Psoas muscle (tissue), 8 donors: ENCODE results near the gene CHRD. TPM values are rescaled to one million over a fixed set of nuclear protein-coding genes. Genes with fewer than 3 reads are reported as not detected.

Experiments used
- ATAC-seq, 4 donors: fragments of 200-7000 bp; cut with Tn5 transposase; one replicate each; pipeline ENCODE4 v1.9.1; 2020; ENCODE audit warnings: moderate library complexity in 3 of 4, mild to moderate bottlenecking in 2 of 4
- DNase-seq, 2 donors: peaks; one replicate each; pipeline ENCODE4 v3.0.0-alpha.2; 2020
- H3K27ac ChIP-seq: fragments of 200-600 bp; one replicate; pipeline ENCODE4 v1.8.0; 2022
- H3K27me3 ChIP-seq, 3 donors: fragments of 200-600 bp in 1 of 3; one replicate each; pipeline versions ENCODE4 v1.6.1 to v1.8.0; 2013 to 2022; ENCODE audit warnings: low read length in 2 of 3, mild to moderate bottlenecking in 2 of 3, moderate library complexity in 1 of 3; ENCODE audit not compliant: insufficient read depth in 3 of 3
- H3K36me3 ChIP-seq, 2 donors: fragments of 200-600 bp in 1 of 2; one replicate each; pipeline versions ENCODE4 v1.6.1 to v1.8.0; 2013 to 2022; ENCODE audit warnings: low read depth in 1 of 2, mild to moderate bottlenecking in 1 of 2, moderate library complexity in 1 of 2; ENCODE audit not compliant: insufficient read depth in 1 of 2
- H3K4me1 ChIP-seq: fragments of 200-600 bp; one replicate; pipeline ENCODE4 v1.8.0; 2022
- H3K4me3 ChIP-seq: fragments of 200-600 bp; one replicate; pipeline ENCODE4 v1.8.0; 2022; ENCODE audit warnings: mild to moderate bottlenecking
- H3K9me3 ChIP-seq: fragments of 200-600 bp; one replicate; pipeline ENCODE4 v1.8.0; 2022
- WGBS, 3 donors: extraction: QIAGEN DNeasy Blood & Tissue Kit; methylation state at CpG; one replicate each; pipeline versions ENCODE4 v1.1.6 to v1.1.7; 2013; 5-methylcytosine and 5-hydroxymethylcytosine counted together
- intact Hi-C, 2 donors: fragments of 100-400 bp; cut with DNase I; formaldehyde crosslinking; loops; one replicate each; pipeline versions ENCODE4 v1.11.0 to v1.14.2; 2022
- polyA plus RNA-seq, 3 donors: library from polyadenylated mRNA; stranded (reverse); fragments of 200-250 nt; gene quantifications; one replicate each; pipeline ENCODE4 v1.2.3, GENCODE V29; 2013
- total RNA-seq, 4 donors: library from RNA; stranded (reverse); fragmentation: NEBNext Ultra II Directional in 2 of 4; extraction: Animal tissue kit (Norgen Biotek cat#: 25700) in 2 of 4; gene quantifications; one replicate each; pipeline versions ENCODE4 v1.2.1 to v1.2.4, GENCODE V29; 2021 to 2023
- TF ChIP-seq, protein P1 (sequence below): fragments of 200-600 bp; IDR thresholded peaks from one replicate; pipeline ENCODE4 v1.8.0; 2022; ENCODE audit warnings: antibody characterized with exemption
- donor health status: healthy with polysubstance abuse.
- donor health status: DM: no; HTN: no; CAD: no; lungs with moderate emphysema.
- donor health status: Bipolar disorder and iron deficiency.
- donor health status: healthy.
- donor health status: DM: yes; HTN: yes; CAD: no.
- donor health status: DM: no; HTN: no; CAD: no.
- donor health status: DM: no; HTN: no; CAD: no.
- donor health status: DM: yes; HTN: yes; CAD: no.

The CHRD gene
- total and polyA plus RNA-seq, 7 donors = 2.5 to 10.5 (median 5.2) TPM

DNA sequence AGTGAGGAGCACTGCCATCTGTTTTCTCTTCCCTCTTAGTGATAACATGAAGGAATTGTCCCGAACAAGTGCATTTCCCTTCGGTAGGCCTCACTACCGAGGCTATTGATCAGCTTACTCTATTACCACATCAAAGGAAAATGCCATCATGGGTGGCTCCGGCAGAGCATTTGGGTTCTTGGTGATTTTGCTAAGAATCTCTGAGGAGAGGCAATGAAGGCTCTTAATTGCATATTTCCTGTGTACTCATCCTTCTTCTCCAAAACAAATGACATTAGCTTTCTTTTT is 35.3 kb downstream of the CHRD start:
- H3K9me3 ChIP-seq = no peaks in the 10 kb centered on the region
- 64 to 75% (median 65%) methylated on average over 4 of the region's 4 CpGs for WGBS, 3 donors
- TF ChIP-seq, protein P1, sequence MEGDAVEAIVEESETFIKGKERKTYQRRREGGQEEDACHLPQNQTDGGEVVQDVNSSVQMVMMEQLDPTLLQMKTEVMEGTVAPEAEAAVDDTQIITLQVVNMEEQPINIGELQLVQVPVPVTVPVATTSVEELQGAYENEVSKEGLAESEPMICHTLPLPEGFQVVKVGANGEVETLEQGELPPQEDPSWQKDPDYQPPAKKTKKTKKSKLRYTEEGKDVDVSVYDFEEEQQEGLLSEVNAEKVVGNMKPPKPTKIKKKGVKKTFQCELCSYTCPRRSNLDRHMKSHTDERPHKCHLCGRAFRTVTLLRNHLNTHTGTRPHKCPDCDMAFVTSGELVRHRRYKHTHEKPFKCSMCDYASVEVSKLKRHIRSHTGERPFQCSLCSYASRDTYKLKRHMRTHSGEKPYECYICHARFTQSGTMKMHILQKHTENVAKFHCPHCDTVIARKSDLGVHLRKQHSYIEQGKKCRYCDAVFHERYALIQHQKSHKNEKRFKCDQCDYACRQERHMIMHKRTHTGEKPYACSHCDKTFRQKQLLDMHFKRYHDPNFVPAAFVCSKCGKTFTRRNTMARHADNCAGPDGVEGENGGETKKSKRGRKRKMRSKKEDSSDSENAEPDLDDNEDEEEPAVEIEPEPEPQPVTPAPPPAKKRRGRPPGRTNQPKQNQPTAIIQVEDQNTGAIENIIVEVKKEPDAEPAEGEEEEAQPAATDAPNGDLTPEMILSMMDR = no peak
- DNase-seq (no peak), ATAC-seq (no peak)
- no peaks in the 10 kb centered on the region for H3K27me3 ChIP-seq
- H3K27ac ChIP-seq = no peak overlapping the region
- no peaks in the 10 kb centered on the region for H3K36me3 ChIP-seq
- H3K4me1 ChIP-seq = no peaks in the 10 kb centered on the region
- H3K4me3 ChIP-seq = no peak overlapping the region
- intact Hi-C loops = loop anchor here in 1 of 2 donors (5.0 kb wide), 2 partner anchors 52 to 97 kb away; no protein-coding TSS in a partner anchor

DNA sequence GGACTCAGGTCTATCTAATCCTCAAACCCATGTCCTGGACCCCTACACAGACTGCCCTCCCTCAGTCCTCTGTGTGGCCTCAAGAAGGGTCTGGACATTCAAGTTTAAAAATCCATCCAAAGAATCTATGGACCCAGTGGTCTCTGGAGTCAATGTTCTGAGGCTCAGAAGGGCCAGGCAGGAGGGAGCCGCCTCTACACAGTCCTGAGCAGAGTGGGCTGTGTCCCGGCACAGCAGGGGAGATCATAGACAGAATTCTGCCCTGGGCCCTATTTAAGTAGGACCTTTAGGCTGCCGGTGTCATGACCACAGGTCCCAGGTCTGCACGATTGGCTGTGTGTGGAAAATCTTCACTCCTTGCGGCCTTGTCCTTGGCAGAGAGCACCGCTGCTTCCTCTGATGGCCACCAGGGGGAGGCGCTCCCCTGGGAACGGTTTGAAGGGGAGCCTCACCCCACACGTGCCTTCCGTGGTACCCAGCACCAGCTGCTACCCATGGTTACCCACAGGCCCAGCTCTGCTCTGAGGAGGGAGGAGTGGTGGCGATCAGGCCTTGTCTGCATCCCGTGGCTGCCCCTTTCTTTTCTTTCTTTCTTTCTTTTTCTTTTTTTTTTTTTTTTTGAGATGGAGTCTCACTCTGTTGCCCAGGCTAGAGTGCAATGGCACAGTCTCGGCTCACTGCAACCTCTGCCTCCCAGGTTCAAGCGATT is 37.9 kb downstream of the CHRD start:
- no peak overlapping the region for H3K27ac ChIP-seq
- H3K4me1 ChIP-seq = no peaks in the 10 kb centered on the region
- ATAC-seq = peak; percentile 52 to 76 (median 66)
- no peaks in the 10 kb centered on the region for H3K9me3 ChIP-seq
- no peaks in the 10 kb centered on the region for H3K27me3 ChIP-seq
- WGBS, 3 donors = 50 to 55% (median 54%) methylated on average over 12 to 14 of the region's 14 CpGs
- H3K4me3 ChIP-seq = no peak overlapping the region
- TF ChIP-seq, protein P1 = peak; percentile 65
- DNase-seq = peak; percentile 62 to 71
- intact Hi-C loops = loop anchor here in 1 of 2 donors (5.0 kb wide), 2 partner anchors 50 to 95 kb away; no protein-coding TSS in a partner anchor
- no peaks in the 10 kb centered on the region for H3K36me3 ChIP-seq

DNA sequence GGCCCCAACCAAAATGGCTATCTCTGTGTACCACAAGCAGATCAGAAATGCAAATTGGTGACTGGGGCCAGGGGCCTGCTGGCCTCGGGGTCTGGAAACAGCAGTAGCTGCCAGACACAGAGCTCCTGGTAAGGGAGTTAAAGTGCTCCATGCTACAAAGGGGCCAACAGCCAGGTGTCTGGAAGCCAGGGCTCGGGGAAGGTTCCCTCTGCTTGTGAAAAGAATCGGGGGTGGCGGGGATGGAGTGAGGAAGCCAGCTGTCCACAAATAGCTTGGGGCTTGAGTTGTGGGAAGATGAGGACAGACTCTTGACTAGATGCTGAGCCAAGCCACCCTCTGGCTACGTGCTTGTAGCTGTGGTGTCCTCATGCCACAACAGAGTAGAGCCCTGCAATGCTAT is 39.3 kb downstream of the CHRD start:
- ATAC-seq = no peak
- Histone ChIP-seq H3K9me3 (no peaks in the 10 kb centered on the region), H3K4me1 (no peaks in the 10 kb centered on the region), H3K36me3 (no peaks in the 10 kb centered on the region), H3K4me3 (no peak overlapping the region), H3K27me3 (no peaks in the 10 kb centered on the region), H3K27ac (no peak overlapping the region)
- WGBS, 3 donors = 34 to 59% (median 49%) methylated on average over 5 of the region's 5 CpGs
- DNase-seq = no peak
- TF ChIP-seq, protein P1 = no peak
- intact Hi-C loops = loop anchor here in 1 of 2 donors (5.0 kb wide), 2 partner anchors 48 to 93 kb away; no protein-coding TSS in a partner anchor

DNA sequence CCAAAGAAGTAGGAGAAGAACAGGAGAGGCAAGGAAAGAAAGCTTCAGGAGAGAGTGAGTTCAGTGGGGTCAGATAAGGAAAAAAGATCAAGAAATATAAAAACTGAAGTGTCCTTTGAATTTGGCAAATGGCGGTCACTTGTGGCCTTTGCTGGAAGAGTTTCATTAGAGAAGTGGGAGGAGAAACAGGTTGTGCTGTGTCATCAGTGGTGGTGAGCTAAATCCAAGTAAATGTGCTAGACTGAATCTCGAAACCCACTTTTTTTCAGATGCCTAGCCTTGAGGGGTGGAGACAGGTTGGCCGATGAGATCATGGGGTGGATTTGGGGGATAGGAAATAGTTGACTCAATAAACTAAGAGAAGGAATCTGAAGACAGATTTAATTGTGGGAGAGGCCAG is 43.7 kb downstream of the CHRD start:
- TF ChIP-seq, protein P1 = no peak
- Histone ChIP-seq H3K4me1 (no peaks in the 10 kb centered on the region), H3K4me3 (no peak overlapping the region), H3K36me3 (no peaks in the 10 kb centered on the region), H3K9me3 (no peaks in the 10 kb centered on the region), H3K27me3 (peaks cover 0 to 2% (median 0%) of the 10 kb centered on the region in 3 donors), H3K27ac (no peak overlapping the region)
- WGBS, 3 donors = 76 to 91% (median 88%) methylated on average over 3 of the region's 3 CpGs
- ATAC-seq (no peak), DNase-seq (no peak)
- intact Hi-C loops = loop anchor here in 1 of 2 donors (5.0 kb wide), 1 partner anchor 69 kb away; no protein-coding TSS in a partner anchor

DNA sequence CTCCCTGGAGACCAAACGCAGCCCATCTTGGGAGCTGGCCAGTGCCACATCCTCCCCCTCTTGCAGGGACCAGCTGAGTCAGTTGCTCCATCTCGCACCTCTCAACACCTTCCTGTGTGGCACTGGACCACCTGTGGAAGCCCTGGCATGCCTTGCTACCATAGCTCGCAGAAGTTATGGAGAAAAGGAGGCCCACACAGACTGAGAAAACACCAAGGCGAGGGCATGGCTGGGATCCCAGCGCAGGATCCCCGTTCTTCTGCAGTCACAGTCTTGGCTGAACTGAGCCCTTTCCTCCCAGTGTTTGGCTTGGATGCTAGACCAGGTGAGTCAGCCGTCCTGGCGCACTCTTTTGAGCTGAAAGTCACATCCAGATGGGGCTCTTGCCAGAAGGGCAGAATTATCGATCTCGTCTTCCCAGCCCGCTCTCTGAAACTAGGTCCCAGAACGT is 46.9 kb downstream of the CHRD start:
- Histone ChIP-seq H3K4me3 (no peak overlapping the region), H3K27ac (no peak overlapping the region), H3K27me3 (peaks cover 0 to 2% (median 0%) of the 10 kb centered on the region in 3 donors), H3K9me3 (no peaks in the 10 kb centered on the region), H3K4me1 (no peaks in the 10 kb centered on the region), H3K36me3 (no peaks in the 10 kb centered on the region)
- intact Hi-C loops = no loop called here
- DNase-seq (no peak), ATAC-seq (no peak)
- WGBS, 3 donors = 84 to 91% (median 88%) methylated on average over 12 of the region's 12 CpGs
- TF ChIP-seq, protein P1 = no peak
